ENCODE results near the gene ARHGAP10.
"Not testable (repeated sequence)": the region's sequence is repeated elsewhere in the genome, so short reads cannot be mapped to it uniquely, and the experiment has no call there.

The ARHGAP10 gene

DNA sequence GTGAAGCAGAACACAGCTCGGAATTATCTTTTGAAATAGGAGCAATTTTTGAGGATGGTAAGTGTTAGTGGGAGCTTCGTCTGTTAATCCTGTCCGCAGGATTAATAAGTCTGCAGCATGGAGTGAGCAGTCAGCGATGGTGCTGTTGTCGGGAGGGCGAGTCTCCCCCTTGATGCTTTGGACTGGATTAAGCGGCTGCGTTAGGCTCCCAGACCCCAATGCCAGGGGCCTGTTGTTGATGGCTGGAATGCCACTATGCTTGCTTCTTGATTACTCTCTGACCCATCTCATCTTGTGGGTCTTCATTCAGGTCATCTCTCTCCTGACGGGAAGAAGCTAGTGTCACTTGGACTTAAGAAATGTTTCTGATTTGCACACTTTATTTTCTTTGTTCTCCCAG, 332.6 kb downstream of the ARHGAP10 start:
- no peak for DNase-seq (ENCODE audit: low read depth in 2 of 2)

DNA sequence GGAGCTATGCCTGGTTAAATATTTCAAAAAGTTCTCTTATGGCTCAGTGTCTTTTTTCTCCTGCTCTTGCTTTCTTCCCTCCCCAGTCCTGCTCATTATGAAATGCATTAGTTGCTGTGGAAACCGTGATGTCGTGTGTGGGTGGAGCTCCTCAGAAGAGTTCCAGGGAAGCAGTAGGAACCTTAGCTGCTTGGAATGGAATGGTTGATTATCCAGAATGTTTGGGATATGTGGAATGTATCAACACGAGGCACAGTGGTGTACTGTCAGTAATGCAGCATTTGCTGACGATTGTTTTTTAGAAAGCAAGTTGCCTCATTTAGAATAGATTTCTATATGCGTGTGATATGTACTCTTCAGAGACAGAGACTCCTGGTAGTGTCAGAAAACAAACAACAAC, 333.2 kb downstream of the ARHGAP10 start:
- no peak for DNase-seq (ENCODE audit: low read depth in 2 of 2)

DNA sequence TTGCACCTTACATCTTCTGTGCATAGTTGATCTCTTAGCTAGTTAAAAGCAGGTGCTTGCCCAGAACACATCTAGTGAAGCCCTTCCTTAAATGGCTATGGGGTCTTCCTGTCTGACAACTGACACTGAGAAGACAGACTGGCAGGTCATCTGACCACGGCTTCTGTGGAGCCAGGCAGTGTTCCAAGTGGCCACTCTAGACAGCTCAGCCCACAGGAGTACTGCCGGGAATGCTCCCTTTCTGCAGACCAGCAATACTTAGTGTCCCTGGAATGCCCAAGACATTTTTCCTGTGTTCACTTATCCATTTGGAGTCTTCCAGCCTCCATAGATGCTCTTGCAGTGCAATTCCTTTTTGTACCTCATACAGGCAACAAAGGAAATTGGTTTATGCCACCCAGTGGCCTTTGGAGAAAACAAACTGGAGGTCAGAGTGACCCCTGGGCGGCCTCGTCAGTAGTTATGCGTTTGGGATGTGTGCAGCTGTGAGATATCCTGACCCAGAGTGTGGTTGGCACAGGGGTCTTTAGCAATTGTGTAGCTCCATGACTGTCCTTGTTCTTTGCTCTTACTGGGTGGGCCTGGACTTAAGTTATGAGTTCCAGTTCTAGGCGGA, 335.5 kb downstream of the ARHGAP10 start:
- no peak for DNase-seq (ENCODE audit: low read depth in 2 of 2)

DNA sequence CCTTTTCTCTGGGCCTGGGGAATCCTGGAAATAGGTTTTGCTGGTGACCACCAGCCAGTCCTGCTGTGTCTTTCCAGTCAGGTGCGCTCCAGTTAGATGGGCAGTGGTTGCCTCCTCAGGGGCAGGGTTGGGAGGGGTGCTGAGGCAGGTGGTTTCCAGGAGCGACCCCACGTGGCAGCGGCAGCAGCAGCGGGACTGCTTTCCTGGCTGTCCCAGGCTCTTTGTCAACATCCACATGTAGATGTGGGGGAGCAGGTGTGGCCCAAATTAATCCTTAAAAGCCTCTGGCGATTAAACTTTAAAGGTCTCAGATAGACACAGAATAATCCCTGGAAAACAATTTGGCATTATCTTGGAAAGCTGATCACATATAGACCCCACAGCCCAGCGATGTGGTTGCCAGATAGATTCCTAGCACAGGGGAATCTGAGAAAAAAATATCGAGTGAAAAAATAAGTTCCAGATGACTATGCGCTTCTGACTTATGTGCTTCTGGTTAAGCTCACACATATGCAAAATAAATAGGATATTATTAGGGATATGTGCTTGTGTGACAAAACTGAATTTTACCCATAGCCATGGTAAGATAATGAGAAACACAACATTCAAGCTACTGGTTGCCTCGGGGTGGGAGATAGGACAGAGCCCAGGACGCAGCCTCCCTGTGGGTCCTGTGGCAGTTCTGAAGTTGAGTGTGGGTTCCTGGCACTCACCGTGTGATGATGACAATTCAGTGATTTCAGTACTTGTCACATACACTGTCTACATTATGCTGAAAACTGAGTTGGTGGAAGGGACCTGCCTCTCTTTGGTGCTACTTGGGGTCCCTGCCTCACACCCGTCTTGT, 336.4 kb downstream of the ARHGAP10 start:
- DNase-seq (ENCODE audit: low read depth in 2 of 2): no peak

DNA sequence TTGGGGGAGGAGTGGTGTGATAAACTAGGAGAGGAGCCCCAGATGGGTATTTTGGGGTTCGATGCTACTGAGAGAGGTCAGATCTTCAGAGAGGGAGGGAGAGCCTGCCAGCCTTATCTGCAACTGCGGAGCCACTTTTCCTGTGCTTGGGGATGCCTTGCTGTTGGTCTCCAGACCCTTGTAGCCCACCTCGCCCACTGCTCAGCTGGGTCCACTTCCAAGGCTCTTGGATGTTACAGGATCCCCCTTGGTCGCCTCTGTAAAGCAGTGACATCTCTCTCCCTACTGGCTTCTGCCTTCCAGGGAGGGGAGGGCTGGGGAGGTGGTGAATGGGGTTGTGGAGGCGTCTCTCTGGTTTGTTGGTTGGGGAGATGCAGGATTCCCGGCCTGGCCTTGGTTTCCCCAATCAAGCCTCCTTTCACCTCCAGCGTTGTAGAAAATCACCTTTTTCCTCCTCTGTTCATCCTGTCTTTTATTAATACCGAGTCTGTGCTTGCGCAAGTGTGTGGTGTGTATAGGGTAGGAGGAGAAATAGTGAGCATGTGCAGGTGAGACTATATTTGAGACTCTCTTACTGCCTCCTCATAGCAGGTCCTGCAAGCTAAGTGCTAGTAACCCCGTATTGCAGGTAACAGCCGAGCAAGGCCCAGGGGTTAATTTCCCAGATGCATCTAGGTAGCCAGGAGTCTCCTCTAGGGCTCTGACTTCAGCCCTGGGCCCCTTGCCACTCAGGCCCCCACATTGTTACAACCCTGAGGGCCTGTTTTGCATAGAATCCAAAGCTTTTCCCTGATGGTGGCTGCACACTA, 337.4 kb downstream of the ARHGAP10 start:
- DNase-seq (ENCODE audit: low read depth in 2 of 2): no peak

DNA sequence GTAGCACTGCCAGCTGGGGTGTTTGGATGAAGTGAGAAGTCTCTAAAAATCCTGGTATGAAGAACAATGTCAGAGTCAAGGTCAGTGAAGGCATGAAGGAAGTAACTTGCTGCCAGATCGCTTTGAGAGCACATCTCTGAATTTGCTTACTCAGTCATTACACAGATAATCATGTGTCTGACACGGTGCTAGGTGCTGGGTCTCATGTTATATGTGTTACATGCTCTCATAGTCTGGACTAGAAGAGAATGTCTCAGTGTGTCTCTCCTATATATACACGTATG, 337.9 kb downstream of the ARHGAP10 start:
- no peak for DNase-seq (ENCODE audit: low read depth in 2 of 2)

DNA sequence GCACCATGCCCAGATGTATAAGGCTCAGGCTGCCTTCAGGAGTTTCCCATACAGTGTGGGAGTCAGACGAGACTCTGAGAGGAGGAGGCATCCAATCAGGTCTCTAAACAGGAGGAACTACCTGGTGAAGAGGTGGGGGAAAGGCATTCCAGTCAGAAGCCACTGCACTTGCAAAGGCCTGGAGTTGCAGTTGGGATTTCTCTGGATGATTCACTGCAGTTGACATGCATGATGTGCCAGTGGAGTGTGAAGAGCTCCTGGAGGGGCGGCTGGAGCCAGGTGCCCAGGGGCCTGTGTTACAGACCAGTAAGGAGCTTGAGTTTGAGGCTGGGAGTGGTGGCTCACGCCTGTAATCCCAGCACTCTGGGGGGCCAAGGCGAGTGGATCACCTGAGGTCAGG, 339.1 kb downstream of the ARHGAP10 start:
- no peak for DNase-seq (ENCODE audit: low read depth in 2 of 2)

DNA sequence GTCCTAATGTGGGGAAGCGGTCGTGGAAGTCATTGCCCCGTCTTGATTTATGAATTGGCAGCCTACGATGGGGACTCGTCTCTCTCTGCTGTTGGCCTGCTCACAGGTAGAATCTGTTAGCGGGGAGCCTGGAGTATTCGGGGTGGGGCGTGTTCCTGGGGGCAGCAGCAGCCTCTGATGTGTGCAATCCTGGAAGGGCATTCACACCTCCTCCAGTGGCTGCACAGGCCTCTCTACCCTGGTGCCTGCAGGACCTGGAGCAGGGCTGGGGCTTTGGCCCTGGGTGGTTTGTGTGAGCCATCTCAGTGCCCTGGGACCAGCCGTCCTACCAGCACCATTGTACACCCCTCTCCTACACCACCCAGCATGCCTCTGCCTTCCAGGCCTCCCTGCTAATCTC, 340.9 kb downstream of the ARHGAP10 start:
- DNase-seq (ENCODE audit: low read depth in 2 of 2): no peak

DNA sequence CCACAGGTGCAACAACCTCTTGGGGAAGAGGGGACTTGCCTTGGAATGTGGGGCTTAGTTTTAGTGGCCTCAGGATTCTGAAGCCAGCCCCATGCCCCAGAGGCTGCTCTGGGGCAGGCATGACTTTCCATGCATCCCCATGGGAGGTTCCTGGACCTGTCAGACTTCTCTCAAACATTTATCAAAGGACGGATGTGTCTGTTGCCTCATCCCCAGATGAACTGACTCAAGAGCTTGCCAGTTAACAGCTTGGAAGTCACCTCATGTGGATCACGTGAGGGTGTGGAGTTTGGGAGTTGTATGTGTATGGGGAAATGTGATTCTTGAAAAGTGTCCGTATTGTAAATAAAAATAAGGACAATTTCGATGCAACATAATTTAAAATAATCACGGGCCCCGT, 341.5 kb downstream of the ARHGAP10 start:
- no peak for DNase-seq (ENCODE audit: low read depth in 2 of 2)

DNA sequence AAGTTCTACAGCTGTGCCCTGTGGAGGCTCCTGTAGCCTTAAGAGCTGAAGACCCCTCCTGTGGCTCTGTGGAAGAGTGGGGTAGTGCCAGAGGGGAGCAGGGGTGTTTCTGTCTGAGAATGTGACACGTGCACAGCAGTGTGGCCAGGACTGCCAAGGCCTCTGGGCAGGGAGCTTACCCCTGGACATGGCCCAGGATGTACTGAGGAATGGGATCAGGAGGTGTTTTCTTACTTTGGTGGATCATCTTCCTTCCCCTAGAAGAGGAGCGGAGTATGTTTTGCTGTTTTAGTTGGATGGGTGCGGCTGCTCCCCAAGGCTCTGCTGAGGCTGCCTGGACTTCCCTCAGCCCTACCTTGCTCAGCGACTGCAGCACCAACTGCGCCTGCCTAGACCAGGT, 342.6 kb downstream of the ARHGAP10 start:
- DNase-seq (ENCODE audit: low read depth in 2 of 2): no peak

DNA sequence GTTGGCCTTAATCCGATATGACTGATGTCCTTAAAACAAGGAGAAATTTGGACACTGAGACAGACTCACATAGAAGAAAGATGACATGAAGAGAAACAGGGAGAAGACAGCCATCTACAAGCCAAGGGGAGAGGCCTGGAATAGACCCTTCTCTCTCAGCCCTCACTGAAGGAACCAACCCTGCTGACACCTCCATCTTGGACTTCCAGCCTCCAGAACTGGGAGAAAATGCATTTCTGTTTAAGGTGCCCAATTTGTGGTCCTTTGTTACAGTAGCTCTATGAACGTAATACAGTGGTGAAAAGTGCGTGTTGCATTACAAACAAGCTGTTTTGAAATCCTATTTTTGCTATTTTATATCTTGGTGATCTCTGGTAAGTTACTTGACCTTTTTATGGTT, 343.6 kb downstream of the ARHGAP10 start:
- no peak for DNase-seq (ENCODE audit: low read depth in 2 of 2)

DNA sequence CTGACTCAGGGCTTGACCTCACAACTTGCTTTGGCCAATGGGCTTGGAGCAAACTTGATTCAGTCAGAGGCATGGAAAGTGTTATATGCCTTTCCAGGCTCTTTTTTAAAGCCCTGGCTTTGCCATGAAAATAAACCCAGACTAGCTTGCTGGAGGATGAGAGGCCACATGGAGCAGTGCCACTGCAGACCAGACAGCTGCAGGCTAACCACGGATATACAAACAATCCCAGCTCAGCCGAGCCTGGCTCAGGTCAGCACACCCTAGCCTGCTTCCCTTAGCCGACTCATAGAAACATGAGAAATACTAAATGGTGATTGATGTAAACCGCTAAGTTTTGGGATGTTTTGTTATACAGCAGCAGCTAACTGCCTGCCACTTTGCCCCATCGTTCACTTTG, 345.1 kb downstream of the ARHGAP10 start:
- DNase-seq (ENCODE audit: low read depth in 2 of 2): no peak

DNA sequence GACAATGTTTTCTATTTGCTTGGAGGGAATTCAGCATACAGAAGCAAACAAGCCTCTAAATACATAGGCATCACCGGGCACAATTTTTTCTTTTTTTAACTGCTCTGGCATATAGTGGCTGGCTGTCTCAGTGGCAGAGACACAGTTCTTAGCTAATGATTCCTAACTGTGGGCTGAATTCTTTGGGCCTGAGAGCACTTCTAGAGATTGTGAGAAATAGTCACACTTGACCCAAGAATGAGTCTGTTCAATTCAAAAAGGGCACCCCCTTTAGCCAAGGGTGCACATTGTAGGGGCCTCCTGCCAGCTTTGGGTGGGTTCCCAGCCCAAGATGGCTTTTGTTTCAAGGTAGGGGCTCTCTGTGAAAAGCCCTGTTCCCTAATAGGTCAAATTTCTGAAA, 345.7 kb downstream of the ARHGAP10 start:
- no peak for DNase-seq (ENCODE audit: low read depth in 2 of 2)

DNA sequence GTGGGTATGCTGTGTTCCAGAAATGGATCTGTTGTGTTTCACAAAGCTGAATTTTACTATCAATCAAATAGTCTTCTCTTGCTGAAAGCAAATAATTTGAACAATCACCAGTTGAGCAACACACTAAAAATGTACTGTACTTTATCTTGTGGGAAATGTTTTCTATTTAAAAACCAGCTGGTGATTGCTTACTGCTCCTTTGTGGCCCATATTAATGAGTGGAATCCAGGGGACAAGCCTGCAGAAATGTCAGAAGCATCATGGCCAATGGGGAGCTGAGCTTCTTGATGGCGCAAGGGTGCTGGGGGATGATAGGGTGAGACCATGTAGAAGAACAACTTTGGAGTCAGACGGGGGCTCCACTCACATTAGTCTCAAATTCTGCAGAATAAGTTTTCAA, 346.2 kb downstream of the ARHGAP10 start:
- DNase-seq (ENCODE audit: low read depth in 2 of 2): no peak

DNA sequence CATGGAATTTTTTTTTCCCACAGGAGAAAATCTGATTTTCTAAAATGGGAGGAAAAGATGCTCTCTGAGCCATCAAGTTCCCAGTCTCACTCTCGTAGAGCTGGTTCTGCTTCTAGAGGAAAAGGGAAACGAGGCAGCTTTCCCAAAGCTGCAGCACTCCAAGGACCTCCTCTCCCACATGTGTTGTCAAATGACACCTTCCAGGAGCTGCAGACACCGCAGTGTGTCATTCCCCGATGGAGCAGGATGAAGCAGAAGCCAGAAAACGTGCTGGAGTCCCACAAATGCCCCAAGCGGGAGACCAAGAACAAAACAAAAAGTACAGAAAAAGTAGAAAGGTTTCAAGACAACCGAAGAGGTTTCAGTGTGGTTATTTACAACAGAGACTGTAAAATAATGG, 348.1 kb downstream of the ARHGAP10 start:
- DNase-seq (ENCODE audit: low read depth in 2 of 2): no peak

DNA sequence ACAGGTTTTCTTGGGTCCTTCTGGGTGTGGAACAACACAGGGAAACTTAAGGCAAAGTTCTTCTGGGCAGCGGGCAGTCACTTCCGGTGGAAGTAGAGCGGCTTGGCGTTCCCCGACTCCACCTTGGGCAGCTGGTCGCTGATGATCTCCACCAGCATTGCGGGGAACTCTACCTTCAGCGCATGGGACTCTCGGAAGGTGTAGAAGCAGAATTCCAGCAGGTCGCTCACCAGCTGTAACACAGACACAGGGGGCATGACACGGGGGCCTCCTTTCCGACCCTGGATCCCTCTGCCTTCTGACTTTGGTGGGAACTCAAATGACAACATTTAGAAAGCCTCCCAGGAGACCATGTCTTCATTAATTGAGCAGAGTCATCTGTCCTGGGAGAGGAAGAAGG, 349.4 kb downstream of the ARHGAP10 start:
- no peak for DNase-seq (ENCODE audit: low read depth in 2 of 2)

DNA sequence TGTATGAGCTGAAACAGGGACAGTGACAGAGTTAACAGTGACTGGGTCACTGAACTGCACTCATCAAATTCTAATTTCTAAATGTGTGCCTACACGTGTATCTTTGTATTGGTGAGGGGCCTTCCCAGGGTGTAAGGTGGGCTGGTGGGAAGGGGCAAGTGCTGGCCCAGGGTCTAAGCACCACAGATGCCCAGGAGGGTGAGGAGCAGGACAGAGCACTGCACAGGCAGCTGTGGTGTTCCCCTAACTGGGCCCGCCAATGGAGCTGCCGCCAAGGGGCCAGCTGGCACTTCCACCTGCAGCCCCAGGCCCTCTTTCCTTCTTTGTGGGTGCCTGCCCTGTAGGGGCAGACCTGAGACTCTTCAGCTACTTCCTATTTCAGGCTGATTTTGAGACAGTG, 349.9 kb downstream of the ARHGAP10 start:
- no peak for DNase-seq (ENCODE audit: low read depth in 2 of 2)

DNA sequence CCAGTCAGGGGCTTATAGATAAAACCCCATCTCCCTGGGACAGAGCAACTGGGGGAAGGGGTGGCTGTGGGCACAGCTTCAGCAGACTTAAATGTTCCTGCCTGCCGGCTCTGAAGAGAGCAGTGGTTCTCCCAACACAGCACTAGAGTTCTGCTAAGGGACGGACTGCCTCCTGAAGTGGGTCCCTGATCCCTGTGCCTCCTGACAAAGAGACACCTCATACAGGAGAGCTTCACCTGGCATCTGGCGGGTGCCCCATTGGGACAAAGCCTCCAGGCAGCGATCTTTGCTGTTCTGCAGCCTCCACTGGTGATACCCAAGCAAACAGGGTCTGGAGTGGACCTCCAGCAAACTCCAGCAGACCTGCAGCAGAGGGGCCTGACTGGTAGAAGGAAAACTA, 351.2 kb downstream of the ARHGAP10 start:
- DNase-seq (ENCODE audit: low read depth in 2 of 2): not testable (repeated sequence)

DNA sequence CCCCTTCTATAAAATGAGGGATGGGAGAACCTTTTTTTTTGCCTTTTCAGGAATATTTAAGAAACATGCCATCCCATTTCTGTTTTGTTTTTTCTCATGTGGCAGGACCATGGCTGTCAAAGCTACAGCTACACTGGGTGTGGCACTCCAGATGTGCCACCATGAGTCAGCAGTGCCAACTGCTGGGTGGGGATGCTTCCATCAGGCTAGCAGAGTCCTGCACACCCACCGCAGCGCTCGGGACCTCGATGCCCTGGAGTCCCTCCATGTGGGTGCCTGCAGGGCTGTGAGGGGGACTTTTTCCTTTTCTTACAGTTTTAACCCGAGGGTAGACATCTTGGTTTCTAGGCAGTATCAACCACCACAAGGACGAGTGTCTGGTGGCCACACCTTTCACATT, 357.7 kb downstream of the ARHGAP10 start:
- DNase-seq (ENCODE audit: low read depth in 2 of 2): no peak

DNA sequence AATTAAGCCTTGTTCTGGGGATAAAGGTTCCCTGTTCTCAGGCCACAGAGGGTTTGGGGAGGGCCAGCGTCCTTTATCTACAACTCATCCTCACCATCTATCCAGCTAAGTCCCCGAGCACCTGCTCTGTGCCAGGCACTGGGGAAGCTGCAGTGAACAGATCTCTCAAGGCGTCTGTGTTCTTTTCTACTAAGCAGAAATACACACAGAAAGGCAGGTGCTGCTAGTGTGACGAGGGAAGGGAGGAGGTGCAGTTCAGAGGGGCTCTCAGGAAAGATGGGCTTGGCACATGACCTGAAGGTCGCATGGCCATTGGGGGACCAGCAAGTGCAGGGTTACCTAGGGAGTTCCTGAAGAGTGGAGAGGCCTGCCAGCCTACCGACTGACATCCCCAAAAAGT, 358.1 kb downstream of the ARHGAP10 start:
- DNase-seq (ENCODE audit: low read depth in 2 of 2): no peak

DNA sequence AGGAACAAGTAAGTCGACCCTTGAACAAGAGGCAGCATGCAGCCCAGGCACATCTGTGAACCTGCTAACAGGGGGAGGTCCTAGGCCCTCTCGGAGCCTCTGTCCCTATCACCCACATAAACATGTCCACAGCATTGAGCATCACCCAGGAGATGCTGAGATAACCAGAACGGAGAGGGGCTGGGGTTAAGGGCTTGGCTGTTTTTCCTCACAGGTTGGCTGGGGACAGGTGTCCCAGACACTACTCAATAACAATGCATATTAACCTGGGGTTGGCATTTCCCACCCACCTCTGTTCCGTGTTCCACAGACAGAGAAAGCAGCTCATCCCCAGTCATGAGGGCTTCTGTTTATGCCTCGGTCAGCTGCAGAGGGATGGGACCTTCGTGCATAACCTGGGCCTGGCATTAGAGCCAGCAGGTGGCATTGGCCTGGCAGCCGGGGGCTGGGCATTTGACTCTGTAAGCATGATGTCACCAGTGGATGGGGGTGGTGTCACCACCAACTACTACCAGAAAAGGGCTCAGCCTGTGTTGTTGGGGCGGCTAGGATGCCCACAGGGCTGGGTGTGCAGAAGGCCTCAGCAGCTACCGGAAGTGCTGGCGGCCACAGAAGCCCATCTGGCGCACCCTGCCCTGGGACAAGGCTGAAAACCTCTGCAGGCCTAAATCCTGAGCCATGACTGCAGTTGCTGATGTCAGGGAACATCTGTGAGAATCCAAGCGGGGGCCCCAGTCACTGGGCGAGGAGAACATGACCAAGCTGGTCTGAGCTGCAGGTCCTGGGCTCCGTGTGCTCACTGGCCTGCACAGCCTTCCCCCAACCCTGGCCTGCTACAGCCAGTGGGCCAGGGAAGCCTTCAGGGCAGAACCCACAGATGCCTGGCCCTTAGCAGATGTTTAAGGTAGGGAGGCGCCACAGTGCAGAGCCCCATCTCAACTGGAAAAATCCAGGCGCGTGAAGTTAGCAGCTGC, 358.9 kb downstream of the ARHGAP10 start:
- DNase-seq (ENCODE audit: low read depth in 2 of 2): no peak

DNA sequence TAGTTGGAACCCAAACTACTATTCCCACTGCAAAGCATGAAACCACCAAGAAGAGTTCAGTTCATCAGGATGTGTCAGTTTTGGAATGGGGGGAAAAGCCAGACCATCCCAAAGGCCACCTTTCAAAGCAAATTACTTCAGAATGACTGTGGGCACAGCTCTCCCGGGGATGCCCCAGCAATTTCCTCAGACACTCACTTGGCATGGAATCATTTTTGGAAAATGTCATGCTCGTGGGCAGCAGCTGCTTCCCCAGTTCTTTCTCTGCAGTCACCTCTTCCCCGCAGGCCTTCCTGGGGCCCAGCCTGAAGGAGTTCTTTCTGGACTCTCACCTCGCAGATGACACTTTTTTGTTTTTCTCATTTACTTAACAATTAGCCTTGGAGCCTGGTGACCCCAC, 360.0 kb downstream of the ARHGAP10 start:
- DNase-seq (ENCODE audit: low read depth in 2 of 2): no peak
